ENCODE results near the gene NCOA6.

GRCh38 chr20:34774886-34775285 lies 50.6 kb downstream of the NCOA6 start:
- TF ChIP-seq CTCF (IDR thresholded peaks at IDR 0.05; ENCODE audit: insufficient read depth, low read length) = no peak
- no peak for TF ChIP-seq REST (IDR thresholded peaks at IDR 0.05; ENCODE audit: insufficient replicate concordance, low read depth)
- no peak for TF ChIP-seq POLR2AphosphoS5 (IDR thresholded peaks at IDR 0.05; ENCODE audit: low read depth)
- TF ChIP-seq GABPA (IDR thresholded peaks at IDR 0.05; ENCODE audit: low read depth) = no peak

Data from HL-60 (cell line).